ENCODE results near the gene ZBTB9.

DNA sequence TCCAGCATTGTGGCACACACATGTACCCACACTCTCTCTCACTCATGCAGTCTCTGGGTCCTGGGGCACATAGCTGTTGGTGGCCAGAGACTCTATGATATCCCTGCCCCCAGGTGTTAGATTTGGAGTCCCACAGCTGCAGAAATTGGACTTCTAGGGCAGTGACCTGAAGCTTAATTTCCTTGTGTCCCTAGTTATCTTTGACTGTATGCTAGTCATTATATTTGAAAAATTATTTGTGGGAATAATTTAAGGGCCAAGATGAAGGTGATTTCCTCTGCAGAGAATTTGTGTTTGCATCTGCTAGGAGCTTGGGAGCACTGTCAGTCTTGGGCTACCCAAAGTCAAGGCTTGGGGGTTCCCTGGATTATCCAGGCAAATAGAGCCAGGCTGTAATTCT lies 50.1 kb downstream of the ZBTB9 start:
- TF ChIP-seq EZH2 (optimal IDR thresholded peaks at IDR 0.05; ENCODE audit: low read depth, low read length) = no peak
- TF ChIP-seq, protein P1, sequence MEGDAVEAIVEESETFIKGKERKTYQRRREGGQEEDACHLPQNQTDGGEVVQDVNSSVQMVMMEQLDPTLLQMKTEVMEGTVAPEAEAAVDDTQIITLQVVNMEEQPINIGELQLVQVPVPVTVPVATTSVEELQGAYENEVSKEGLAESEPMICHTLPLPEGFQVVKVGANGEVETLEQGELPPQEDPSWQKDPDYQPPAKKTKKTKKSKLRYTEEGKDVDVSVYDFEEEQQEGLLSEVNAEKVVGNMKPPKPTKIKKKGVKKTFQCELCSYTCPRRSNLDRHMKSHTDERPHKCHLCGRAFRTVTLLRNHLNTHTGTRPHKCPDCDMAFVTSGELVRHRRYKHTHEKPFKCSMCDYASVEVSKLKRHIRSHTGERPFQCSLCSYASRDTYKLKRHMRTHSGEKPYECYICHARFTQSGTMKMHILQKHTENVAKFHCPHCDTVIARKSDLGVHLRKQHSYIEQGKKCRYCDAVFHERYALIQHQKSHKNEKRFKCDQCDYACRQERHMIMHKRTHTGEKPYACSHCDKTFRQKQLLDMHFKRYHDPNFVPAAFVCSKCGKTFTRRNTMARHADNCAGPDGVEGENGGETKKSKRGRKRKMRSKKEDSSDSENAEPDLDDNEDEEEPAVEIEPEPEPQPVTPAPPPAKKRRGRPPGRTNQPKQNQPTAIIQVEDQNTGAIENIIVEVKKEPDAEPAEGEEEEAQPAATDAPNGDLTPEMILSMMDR (IDR thresholded peaks at IDR 0.05; ENCODE audit: low read length) = no peak
